ENCODE results near the gene PLXNC1.

The PLXNC1 gene

DNA sequence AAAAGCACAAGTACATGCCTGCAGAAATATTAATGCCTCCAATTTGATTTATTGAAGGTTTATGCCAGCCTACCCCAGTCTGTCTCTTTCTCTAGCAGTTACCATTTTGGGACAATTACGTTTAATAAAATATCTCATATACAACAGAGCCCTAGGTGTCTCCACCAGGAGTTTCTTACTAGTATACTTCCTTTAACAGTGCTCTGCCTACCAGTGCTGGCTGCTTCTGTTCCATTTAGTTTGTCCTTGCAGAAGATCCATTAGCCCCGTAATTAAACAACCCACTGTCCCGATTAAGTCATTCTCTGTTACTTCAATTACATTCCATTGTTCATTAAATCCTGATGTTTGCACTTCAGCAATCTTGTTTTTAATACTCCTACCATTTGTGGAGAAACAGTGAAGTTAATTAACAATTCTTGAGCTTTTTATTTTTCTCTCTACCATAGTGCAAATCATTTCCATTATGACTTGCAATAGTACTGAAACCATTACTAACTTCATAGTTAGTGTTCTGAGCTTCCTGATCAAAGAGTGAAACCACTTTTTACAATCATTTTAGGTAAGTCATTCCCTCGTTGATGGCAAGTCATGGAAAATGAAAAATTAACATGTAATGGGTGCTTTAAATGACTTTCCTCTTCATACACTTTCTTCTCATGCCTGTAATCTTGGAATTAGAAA, 121.1 kb downstream of the PLXNC1 start:
- no peak for DNase-seq

- DNase-seq: no peak
These were observed 123.0 kb downstream of the PLXNC1 start for GRCh38 chr12:94271351-94271750.

DNA sequence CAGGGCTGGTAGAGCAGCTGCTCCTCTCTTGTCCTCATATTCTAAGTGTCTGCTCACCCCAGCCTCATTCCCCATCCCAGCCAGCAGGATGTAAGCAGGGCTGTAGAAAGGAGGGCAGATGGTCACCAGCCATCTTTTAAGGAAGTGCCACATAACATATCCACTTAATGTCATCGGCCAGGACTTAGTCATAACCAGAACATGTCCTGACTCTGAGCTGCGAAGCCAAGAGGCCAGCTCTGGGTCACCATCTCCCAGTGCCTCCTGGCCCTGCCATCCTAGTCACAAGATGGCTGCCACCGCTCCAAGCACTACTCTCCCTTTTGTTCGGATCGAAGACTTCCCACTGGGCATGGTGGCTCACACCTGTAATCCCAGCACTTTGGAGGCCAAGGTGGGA, 123.9 kb downstream of the PLXNC1 start:
- no peak for DNase-seq

- no peak for DNase-seq
These were observed 124.9 kb downstream of the PLXNC1 start for GRCh38 chr12:94273272-94273671.

- DNase-seq: no peak
These were observed 128.3 kb downstream of the PLXNC1 start for GRCh38 chr12:94276725-94277124.

GRCh38 chr12:94277426-94278000, 129.1 kb downstream of the PLXNC1 start:
- no peak for DNase-seq

- no peak for DNase-seq
These were observed 131.7 kb downstream of the PLXNC1 start for GRCh38 chr12:94280063-94280462.

GRCh38 chr12:94282675-94283074, 134.3 kb downstream of the PLXNC1 start:
- peak; percentile 22 for DNase-seq

- DNase-seq: no peak
These were observed 135.7 kb downstream of the PLXNC1 start for GRCh38 chr12:94284046-94284445.

- no peak for DNase-seq
These were observed 136.5 kb downstream of the PLXNC1 start for GRCh38 chr12:94284859-94285258.

- no peak for DNase-seq
These were observed 137.7 kb downstream of the PLXNC1 start for GRCh38 chr12:94285943-94286582.

DNA sequence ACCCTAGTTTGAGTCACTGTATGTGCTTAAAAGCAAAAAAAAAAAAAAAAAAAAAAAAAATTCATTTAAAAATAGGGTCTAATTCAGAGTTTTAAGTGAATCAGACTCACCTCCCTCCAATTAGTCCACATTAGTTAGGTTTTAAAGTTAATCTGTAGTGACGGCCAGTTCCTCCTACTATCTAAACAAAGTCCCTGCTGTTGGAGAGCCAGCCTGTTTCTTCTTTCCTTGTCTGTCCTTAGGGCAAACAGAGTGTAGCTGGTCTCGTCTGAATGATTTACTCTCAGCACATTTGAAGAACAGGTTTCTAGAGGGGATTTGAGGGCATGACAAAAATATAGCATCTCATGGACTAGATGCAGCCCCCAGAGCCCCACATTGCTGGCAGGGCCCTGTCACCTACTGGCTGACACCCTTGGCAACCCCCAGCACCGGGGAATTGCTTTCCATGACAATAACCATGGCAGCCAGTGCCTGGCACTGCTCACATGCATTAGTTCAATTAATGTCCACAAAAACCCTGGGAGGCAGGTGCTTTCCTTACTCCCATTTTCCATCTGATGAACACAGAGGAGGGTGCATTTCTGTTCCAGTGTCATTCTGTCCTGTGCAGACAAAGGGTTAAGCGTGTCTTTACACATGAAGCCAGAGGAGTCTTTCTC, 138.3 kb downstream of the PLXNC1 start:
- DNase-seq: no peak

DNA sequence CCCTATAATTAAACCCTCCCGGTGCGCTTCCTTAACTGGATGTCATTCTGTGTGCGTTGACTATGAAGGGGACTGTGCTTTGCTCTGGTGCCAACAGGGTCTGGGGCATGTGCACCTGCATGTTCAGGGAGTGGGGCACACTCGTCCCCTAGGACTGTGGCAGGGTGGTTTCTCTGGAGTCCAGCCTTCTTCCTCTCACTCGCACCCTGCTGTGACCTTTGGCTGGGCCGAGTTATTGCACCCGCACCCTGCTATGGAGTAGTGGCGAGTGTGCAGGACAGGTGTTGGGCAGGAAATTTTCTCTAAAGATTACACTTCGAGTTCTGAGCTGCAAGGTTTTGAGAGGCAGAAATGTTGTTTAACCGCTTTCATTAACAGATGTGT, 138.9 kb downstream of the PLXNC1 start:
- no peak for DNase-seq

- DNase-seq: no peak
These were observed 141.3 kb downstream of the PLXNC1 start for GRCh38 chr12:94289461-94290312.

- DNase-seq: peak; percentile 18
These were observed 142.0 kb downstream of the PLXNC1 start for GRCh38 chr12:94290353-94290752.

GRCh38 chr12:94297096-94297699, 148.8 kb downstream of the PLXNC1 start:
- no peak for DNase-seq

GRCh38 chr12:94297876-94298505, 149.6 kb downstream of the PLXNC1 start:
- DNase-seq: no peak

DNA sequence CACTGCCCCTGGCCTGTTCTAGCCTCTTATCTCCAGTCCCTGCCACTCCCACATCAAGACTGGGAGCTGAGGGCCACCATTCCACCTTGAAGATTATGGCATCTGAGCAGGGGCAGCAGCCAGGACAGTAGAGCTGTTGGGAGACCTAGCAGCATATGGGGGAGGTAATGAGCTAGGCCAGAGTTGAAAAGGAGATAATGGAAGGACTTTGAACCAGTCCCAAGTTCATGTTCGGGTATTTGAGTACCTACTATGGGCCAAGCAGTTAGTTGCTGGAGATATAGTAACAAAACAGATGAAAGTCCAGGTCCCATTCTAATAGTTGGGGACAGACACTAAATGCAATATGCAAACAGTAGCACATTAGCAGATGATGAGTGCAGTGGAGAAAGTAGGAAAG, 151.5 kb downstream of the PLXNC1 start:
- DNase-seq: no peak

DNA sequence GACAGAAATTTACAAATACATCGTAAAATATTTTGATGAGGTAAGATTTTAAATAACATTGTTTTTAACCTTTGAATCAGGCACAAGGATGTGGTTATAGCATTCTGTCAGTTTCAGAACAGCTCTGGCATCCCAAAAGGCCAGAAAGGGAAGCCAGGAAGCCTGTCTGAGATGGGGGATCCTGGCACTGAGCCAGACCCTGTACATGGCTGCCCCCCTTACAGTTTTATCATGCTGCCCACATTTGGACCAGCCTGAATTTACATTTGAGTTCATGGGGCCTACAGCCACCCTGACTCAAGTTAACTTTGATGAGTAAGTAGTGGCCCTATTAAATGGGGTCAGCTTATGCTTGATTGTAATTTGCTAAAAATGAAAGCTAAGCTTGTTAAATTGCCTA, 155.6 kb downstream of the PLXNC1 start:
- DNase-seq: no peak

- DNase-seq: no peak
These were observed 156.2 kb downstream of the PLXNC1 start for GRCh38 chr12:94304566-94305061.

DNA sequence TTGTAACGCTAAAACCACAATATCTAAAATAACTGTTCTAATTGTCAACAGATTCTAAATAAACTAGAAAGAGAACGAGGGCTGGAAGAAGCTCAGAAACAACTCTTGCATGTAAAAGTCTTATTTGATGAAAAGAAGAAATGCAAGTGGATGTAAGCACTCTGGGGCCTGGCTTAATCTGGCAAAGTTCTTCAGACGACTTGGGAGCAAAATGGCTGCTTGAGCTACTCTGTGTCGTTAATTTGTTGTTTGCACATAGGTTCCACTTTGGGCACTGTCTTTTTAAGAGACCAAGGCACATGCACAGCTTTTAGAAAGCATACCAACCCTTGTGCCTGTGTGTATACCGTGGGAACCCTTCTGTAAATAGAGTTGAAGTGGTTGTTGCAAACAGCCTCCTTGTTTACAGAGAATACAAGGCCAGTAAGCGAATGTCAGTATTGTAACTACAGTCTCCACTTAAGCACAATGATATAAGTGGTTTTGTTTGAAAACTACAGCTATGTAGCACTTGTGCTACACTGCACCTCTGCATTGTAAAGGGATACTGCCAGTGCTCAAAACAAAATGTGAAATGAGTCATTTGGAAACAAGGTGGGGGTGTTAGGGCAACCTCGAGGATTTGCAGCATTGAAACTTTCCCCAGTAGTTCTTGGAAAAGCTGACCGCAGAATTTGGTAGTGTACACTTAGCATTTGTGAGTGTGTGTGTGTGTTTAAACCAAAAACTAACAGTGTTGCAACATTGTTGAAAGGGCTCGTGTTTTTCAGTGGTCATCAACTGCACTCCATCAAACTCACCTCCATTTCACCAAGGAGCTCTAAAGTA, 157.0 kb downstream of the PLXNC1 start:
- peak; percentile 83 for DNase-seq
